GM12878 (cell line): Measurements from ENCODE around the gene LORICRIN. TPM values are rescaled to one million over a fixed set of nuclear protein-coding genes. Genes with fewer than 3 reads are reported as not detected.

Experiments used
- ATAC-seq: fragments of 200-7000 bp; cut with Tn5 transposase; 3 replicates; pipeline ENCODE4 v1.9.1; 2020; ENCODE audit warnings: mild to moderate bottlenecking, moderate library complexity
- BruUV-seq: library from RNA; stranded (reverse); fragments of 400-500 nt; replicated peaks from 2 replicates; lab custom pipeline; 2021; lab: Mats Ljungman, UMichigan
- CTCF ChIA-PET: fragments of 300-600 bp; sonication (Branson Sonifier 250); formaldehyde crosslinking; extraction: SDS; loops from one replicate; lab custom pipeline; 2021; ENCODE audit warnings: inconsistent platforms; lab: Yijun Ruan, JAX
- POLR2A ChIA-PET: fragments of 350-600 bp; formaldehyde crosslinking; extraction: SDS; loops from one replicate; lab custom pipeline; 2021; ENCODE audit warnings: inconsistent platforms; lab: Charles Lee
- RAD21 ChIA-PET: fragments of 300-600 bp; sonication (Branson Sonifier 250); formaldehyde crosslinking; loops from one replicate; lab custom pipeline; 2023; ENCODE audit warnings: antibody characterized with exemption; ENCODE audit not compliant: unreplicated experiment; lab: Charles Lee
- SMC1A ChIA-PET: fragments of 300-600 bp; sonication (Branson Sonifier 250); formaldehyde crosslinking; loops from one replicate; lab custom pipeline; 2023; ENCODE audit not compliant: unreplicated experiment, uncharacterized antibody; lab: Charles Lee
- DNase-seq: peaks from one replicate; pipeline ENCODE4 v3.0.0-alpha.2; 2011; ENCODE audit warnings: low read depth, low spot score
- FAIRE-seq: peaks from 3 replicates; lab custom pipeline; 2011; peaks lifted over from hg19 to GRCh38; lab: Jason Lieb, UNC
- H2AFZ ChIP-seq: 2 replicates; pipeline ENCODE4 v1.6.0; 2011; ENCODE audit warnings: low read depth, low read length, control low read depth; ENCODE audit not compliant: control insufficient read depth
- H3K27ac ChIP-seq: 2 replicates; pipeline ENCODE4 v1.5.1; 2011; ENCODE audit warnings: control low read depth; ENCODE audit not compliant: control insufficient read depth, insufficient read depth
- H3K27me3 ChIP-seq, 2 experiments: replicated peaks in 1 of 2; 2 replicates each; pipeline versions ENCODE4 v1.6.0 to v1.6.1; 2011; ENCODE audit warnings: low read length in 1 of 2; ENCODE audit not compliant: control insufficient read depth in 2 of 2, insufficient read depth in 2 of 2
- H3K36me3 ChIP-seq, 2 experiments: 2 replicates each; pipeline ENCODE4 v1.5.1; 2011; ENCODE audit warnings: low read length in 1 of 2; ENCODE audit not compliant: control insufficient read depth in 2 of 2, insufficient read depth in 2 of 2
- H3K4me1 ChIP-seq: 2 replicates; pipeline ENCODE4 v1.6.1; 2011; ENCODE audit warnings: mild to moderate bottlenecking, low read length, moderate library complexity, mixed read lengths; ENCODE audit not compliant: control insufficient read depth, insufficient read depth
- H3K4me2 ChIP-seq: 2 replicates; pipeline ENCODE4 v1.6.0; 2011; ENCODE audit warnings: control low read depth; ENCODE audit not compliant: control insufficient read depth, insufficient read depth
- H3K4me3 ChIP-seq: fragments of 200-600 bp; sonication (generic); 2 replicates; pipeline ENCODE4 v1.5.1; 2016
- H3K79me2 ChIP-seq: 2 replicates; pipeline ENCODE4 v1.6.0; 2011; ENCODE audit warnings: low read length; ENCODE audit not compliant: control insufficient read depth, insufficient read depth
- H3K9ac ChIP-seq: 2 replicates; pipeline ENCODE4 v1.8.0; 2011; ENCODE audit warnings: low read length, control low read depth, mixed read lengths; ENCODE audit not compliant: control insufficient read depth, insufficient read depth
- H3K9me3 ChIP-seq: replicated peaks from 3 replicates; pipeline ENCODE4 v1.5.1; 2011; ENCODE audit warnings: mild to moderate bottlenecking, low read length; ENCODE audit not compliant: control insufficient read depth, insufficient read depth
- H4K20me1 ChIP-seq: 2 replicates; pipeline ENCODE4 v1.6.0; 2011; ENCODE audit not compliant: control insufficient read depth, insufficient read depth
- CBFB ChIP-seq: IDR thresholded peaks from 2 replicates; pipeline ENCODE4 v1.6.1; 2016; ENCODE audit warnings: antibody characterized with exemption, low read depth
- CHD4 ChIP-seq: fragments of 200-600 bp; sonication (generic); IDR thresholded peaks from 2 replicates; pipeline ENCODE4 v1.6.1; 2016; ENCODE audit warnings: mild to moderate bottlenecking
- ESRRA ChIP-seq: IDR thresholded peaks from 2 replicates; pipeline ENCODE4 v1.6.1; 2012; ENCODE audit warnings: mild to moderate bottlenecking, low read length, improper control_type of control experiment
- FOXM1 ChIP-seq: IDR thresholded peaks from 2 replicates; pipeline ENCODE4 v1.6.1; 2012; ENCODE audit warnings: low read depth, mild to moderate bottlenecking, inconsistent platforms, low read length, moderate library complexity
- GABPA ChIP-seq: IDR thresholded peaks from 2 replicates; pipeline ENCODE4 v1.6.1; 2014; ENCODE audit warnings: antibody characterized with exemption, low read depth, mild to moderate bottlenecking, inconsistent platforms
- HDAC2 ChIP-seq: fragments of 200-600 bp; sonication (generic); IDR thresholded peaks from 2 replicates; pipeline ENCODE4 v1.6.1; 2017
- JUND ChIP-seq: IDR thresholded peaks from 2 replicates; pipeline ENCODE4 v1.6.1; 2012; ENCODE audit warnings: low read depth, mild to moderate bottlenecking, low read length, improper control_type of control experiment, moderate library complexity
- NRF1 ChIP-seq: conservative IDR thresholded peaks from 2 replicates; pipeline ENCODE4 v1.6.1; 2011; ENCODE audit warnings: mild to moderate bottlenecking, low read depth, low read length, improper control_type of control experiment
- PBX3 ChIP-seq: IDR thresholded peaks from 2 replicates; pipeline ENCODE4 v1.6.1; 2011; ENCODE audit warnings: mild to moderate bottlenecking, low read depth, low read length, moderate library complexity; ENCODE audit not compliant: insufficient replicate concordance
- RCOR1 ChIP-seq: conservative IDR thresholded peaks from 2 replicates; pipeline ENCODE4 v1.6.1; 2012; ENCODE audit warnings: low read depth, low read length, improper control_type of control experiment
- SMAD1 ChIP-seq: fragments of 450-650 bp; IDR thresholded peaks from 2 replicates; pipeline ENCODE4 v1.6.1; 2018; ENCODE audit warnings: mild to moderate bottlenecking, low read depth; ENCODE audit not compliant: partially characterized antibody
- TCF7 ChIP-seq: IDR thresholded peaks from 2 replicates; pipeline ENCODE4 v1.6.1; 2014; ENCODE audit warnings: antibody characterized with exemption, borderline replicate concordance
- ZNF622 ChIP-seq: fragments of 450-650 bp; IDR thresholded peaks from 2 replicates; pipeline ENCODE4 v1.6.1; 2017; ENCODE audit warnings: mild to moderate bottlenecking, inconsistent platforms
- WGBS: methylation state at CpG from one replicate; pipeline ENCODE4 v1.1.6; 2016; ENCODE audit warnings: low lambda C conversion rate; ENCODE audit not compliant: insufficient replicate concordance, insufficient coverage; ENCODE audit errors: missing lambda C conversion rate; 5-methylcytosine and 5-hydroxymethylcytosine counted together
- in situ Hi-C: fragments of 300-500 bp; cut with MboI; formaldehyde crosslinking; loops from 9 replicates; pipeline ENCODE4 v1.14.3; 2018; ENCODE audit warnings: mixed read lengths
- intact Hi-C: fragments of 100-400 bp; cut with micrococcal nuclease; formaldehyde crosslinking; loops from one replicate; pipeline ENCODE4 v1.14.2; 2022; ENCODE audit not compliant: unreplicated experiment
- polyA plus RNA-seq, 11 experiments: library from polyadenylated mRNA; depleted of rRNA in 4 of 11; unstranded in 6 of 11; stranded (reverse) in 5 of 11; fragments of >200 nt; fragmentation: Nextera tagmentation in 4 of 11; fragmentation: Illumina TruSeq in 1 of 11; extraction: Ambion mirVana in 4 of 11; extraction: Trizol in 1 of 11; gene quantifications; 1 replicate in 1 of 11; 2 replicates in 10 of 11; pipeline versions ENCODE4 v1.2.1 to v1.2.3, GENCODE V29; 2011 to 2016; ENCODE audit warnings: inconsistent platforms in 2 of 11, missing spikeins in 2 of 11, low read depth in 1 of 11
- total RNA-seq, 4 experiments: library from RNA; depleted of rRNA in 3 of 4; stranded (reverse); fragments of >200 nt in 3 of 4; fragmentation: Illumina TruSeq in 1 of 4; extraction: Trizol in 1 of 4; gene quantifications; 2 replicates each; pipeline versions ENCODE4 v1.2.1 to v1.2.3, GENCODE V29; 2013 to 2021
- TF ChIP-seq, protein P1 (sequence below): IDR thresholded peaks from 2 replicates; pipeline ENCODE4 v1.6.1; 2012; ENCODE audit warnings: low read depth, low read length, improper control_type of control experiment
- TF ChIP-seq, protein P2 (sequence below): IDR thresholded peaks from 2 replicates; pipeline ENCODE4 v1.6.1; 2011; ENCODE audit warnings: low read depth, low read length, improper control_type of control experiment, borderline replicate concordance
- TF ChIP-seq, protein P3 (sequence below): fragments of 450-650 bp; IDR thresholded peaks from 2 replicates; pipeline ENCODE4 v1.6.1; 2018; ENCODE audit warnings: mild to moderate bottlenecking, low read depth, moderate library complexity; ENCODE audit not compliant: partially characterized antibody

LORICRIN gene
- total and polyA plus RNA-seq, 10 of the 15 experiments (the other 5 are each of a cell fraction or from before 2014, with no cell fraction given): 0.06 to 0.37 TPM; not detected in 8

DNA sequence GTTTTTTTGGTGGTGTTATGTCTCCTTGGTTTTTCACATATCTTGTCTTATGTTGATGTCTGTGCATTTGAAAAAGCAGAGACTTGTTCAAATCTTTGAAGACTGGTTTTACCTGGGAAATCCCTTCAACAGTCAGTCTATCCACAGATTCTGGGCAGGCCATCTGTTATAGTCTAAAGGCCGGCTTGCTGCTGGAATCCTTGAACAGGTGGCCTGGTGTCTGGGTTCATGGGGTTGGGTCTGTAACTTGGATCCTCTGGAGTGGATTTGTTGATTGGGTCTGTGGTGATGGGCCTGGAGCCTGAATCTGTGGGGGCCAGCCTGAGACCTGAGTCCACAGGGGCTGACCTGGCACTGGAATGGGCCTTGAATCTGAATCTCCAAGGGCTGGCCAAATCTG lies 12.2 kb downstream of the LORICRIN start:
- in situ Hi-C loops: no loop called here
- RAD21 ChIA-PET: no interaction called here

More for the DNA sequence above, 12.2 kb downstream of the LORICRIN start:
- H3K9me3 ChIP-seq: no peaks in the 10 kb centered on the region; the same call in 2 of the 3 replicates
- no peak for ATAC-seq
- H3K27me3 ChIP-seq: no peaks in the 10 kb centered on the region
- WGBS: 44% methylated on average over 1 of the region's 1 CpG
- no TSS peak for BruUV-seq
- H2AFZ ChIP-seq: no peak overlapping the region
- CTCF ChIA-PET: interaction anchor here (1.7 to 2.2 kb wide), 3 partner anchors 10 to 43 kb away, joined by 3 to 8 read pairs (median 6); no protein-coding TSS in a partner anchor
- SMC1A ChIA-PET: interaction anchor here (1.2 kb wide), 1 partner anchor 41 kb away, joined by 3 read pairs; the partner anchor contains the start of gene PGLYRP3
- peaks cover 3% of the 10 kb centered on the region for H3K4me1 ChIP-seq
- H3K79me2 ChIP-seq: no peaks in the 10 kb centered on the region
- no peak overlapping the region for H3K27ac ChIP-seq
- POLR2A ChIA-PET: no interaction called here
- no peak overlapping the region for H3K4me2 ChIP-seq
- no peaks in the 10 kb centered on the region for H3K36me3 ChIP-seq
- no peaks in the 10 kb centered on the region for H4K20me1 ChIP-seq
- TF ChIP-seq, protein P1, sequence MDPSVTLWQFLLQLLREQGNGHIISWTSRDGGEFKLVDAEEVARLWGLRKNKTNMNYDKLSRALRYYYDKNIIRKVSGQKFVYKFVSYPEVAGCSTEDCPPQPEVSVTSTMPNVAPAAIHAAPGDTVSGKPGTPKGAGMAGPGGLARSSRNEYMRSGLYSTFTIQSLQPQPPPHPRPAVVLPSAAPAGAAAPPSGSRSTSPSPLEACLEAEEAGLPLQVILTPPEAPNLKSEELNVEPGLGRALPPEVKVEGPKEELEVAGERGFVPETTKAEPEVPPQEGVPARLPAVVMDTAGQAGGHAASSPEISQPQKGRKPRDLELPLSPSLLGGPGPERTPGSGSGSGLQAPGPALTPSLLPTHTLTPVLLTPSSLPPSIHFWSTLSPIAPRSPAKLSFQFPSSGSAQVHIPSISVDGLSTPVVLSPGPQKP: no peak
- no peak for TF ChIP-seq CBFB
- TF ChIP-seq NRF1: no peak
- no peak for TF ChIP-seq TCF7
- no peak for TF ChIP-seq RCOR1
- TF ChIP-seq PBX3: no peak
- no peak for TF ChIP-seq ESRRA
- TF ChIP-seq HDAC2: no peak
- no peak for TF ChIP-seq CHD4
- no peak for TF ChIP-seq GABPA
- TF ChIP-seq, protein P2, sequence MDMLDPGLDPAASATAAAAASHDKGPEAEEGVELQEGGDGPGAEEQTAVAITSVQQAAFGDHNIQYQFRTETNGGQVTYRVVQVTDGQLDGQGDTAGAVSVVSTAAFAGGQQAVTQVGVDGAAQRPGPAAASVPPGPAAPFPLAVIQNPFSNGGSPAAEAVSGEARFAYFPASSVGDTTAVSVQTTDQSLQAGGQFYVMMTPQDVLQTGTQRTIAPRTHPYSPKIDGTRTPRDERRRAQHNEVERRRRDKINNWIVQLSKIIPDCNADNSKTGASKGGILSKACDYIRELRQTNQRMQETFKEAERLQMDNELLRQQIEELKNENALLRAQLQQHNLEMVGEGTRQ: no peak
- TF ChIP-seq FOXM1: no peak
- no peak for TF ChIP-seq ZNF622
- TF ChIP-seq JUND: no peak
- no peak for TF ChIP-seq SMAD1
- TF ChIP-seq, protein P3, sequence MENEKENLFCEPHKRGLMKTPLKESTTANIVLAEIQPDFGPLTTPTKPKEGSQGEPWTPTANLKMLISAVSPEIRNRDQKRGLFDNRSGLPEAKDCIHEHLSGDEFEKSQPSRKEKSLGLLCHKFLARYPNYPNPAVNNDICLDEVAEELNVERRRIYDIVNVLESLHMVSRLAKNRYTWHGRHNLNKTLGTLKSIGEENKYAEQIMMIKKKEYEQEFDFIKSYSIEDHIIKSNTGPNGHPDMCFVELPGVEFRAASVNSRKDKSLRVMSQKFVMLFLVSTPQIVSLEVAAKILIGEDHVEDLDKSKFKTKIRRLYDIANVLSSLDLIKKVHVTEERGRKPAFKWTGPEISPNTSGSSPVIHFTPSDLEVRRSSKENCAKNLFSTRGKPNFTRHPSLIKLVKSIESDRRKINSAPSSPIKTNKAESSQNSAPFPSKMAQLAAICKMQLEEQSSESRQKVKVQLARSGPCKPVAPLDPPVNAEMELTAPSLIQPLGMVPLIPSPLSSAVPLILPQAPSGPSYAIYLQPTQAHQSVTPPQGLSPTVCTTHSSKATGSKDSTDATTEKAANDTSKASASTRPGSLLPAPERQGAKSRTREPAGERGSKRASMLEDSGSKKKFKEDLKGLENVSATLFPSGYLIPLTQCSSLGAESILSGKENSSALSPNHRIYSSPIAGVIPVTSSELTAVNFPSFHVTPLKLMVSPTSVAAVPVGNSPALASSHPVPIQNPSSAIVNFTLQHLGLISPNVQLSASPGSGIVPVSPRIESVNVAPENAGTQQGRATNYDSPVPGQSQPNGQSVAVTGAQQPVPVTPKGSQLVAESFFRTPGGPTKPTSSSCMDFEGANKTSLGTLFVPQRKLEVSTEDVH: no peak
- intact Hi-C loops: no loop called here
- no peak for FAIRE-seq
- DNase-seq: no peak
- H3K9ac ChIP-seq: no peak overlapping the region
- no peak overlapping the region for H3K4me3 ChIP-seq
